K562 (cell line): ENCODE data around the gene GFOD2. TPM values are rescaled to one million over a fixed set of nuclear protein-coding genes. Genes with fewer than 3 reads are reported as not detected.

Experiments
- ARHGAP35 ChIP-seq: fragments of 450-650 bp; IDR thresholded peaks from 2 replicates; pipeline ENCODE4 v1.6.1; 2018; ENCODE audit not compliant: partially characterized antibody
- CC2D1A ChIP-seq: fragments of 450-650 bp; IDR thresholded peaks from 2 replicates; pipeline ENCODE4 v1.6.1; 2017; ENCODE audit warnings: mild to moderate bottlenecking
- FOXJ2 ChIP-seq: fragments of 200-800 bp; sonication (Bioruptor generic); IDR thresholded peaks from 2 replicates; pipeline ENCODE4 v1.6.1; 2016; ENCODE audit warnings: missing genetic modification characterization, missing compliant biosample characterization
- FOXJ3 ChIP-seq: sonication (generic); formaldehyde crosslinking; IDR thresholded peaks from 2 replicates; pipeline ENCODE4 v1.4.0; 2020; ENCODE audit warnings: mild to moderate bottlenecking, missing genetic modification reagents
- FOXP1 ChIP-seq: sonication (generic); formaldehyde crosslinking; IDR thresholded peaks from 2 replicates; pipeline ENCODE4 v1.8.0; 2022; ENCODE audit warnings: mild to moderate bottlenecking, missing genetic modification reagents
- GABPA ChIP-seq: fragments of 200-800 bp; sonication (Bioruptor generic); conservative IDR thresholded peaks from 2 replicates; pipeline ENCODE4 v1.6.1; 2016; ENCODE audit warnings: low read depth, missing genetic modification characterization, missing compliant biosample characterization
- ILF3 ChIP-seq: fragments of 450-650 bp; IDR thresholded peaks from 2 replicates; pipeline ENCODE4 v1.6.1; 2018; ENCODE audit warnings: antibody characterized with exemption, mild to moderate bottlenecking, moderate library complexity, borderline replicate concordance
- ILK ChIP-seq: fragments of 450-650 bp; IDR thresholded peaks from 2 replicates; pipeline ENCODE4 v1.6.1; 2016; ENCODE audit warnings: missing genetic modification characterization, low read depth, mild to moderate bottlenecking, missing compliant biosample characterization, moderate library complexity, borderline replicate concordance
- MCM3 ChIP-seq: fragments of 450-650 bp; IDR thresholded peaks from 2 replicates; pipeline ENCODE4 v1.6.1; 2016
- MCM5 ChIP-seq: fragments of 450-650 bp; IDR thresholded peaks from 2 replicates; pipeline ENCODE4 v1.6.1; 2016; ENCODE audit warnings: low read depth
- MYC ChIP-seq, 2 experiments: fragments of 250-450 bp in 1 of 2; sonication (Bioruptor Pico) in 1 of 2; IDR thresholded peaks; 2 replicates each; pipeline versions ENCODE4 v1.5.1 to v1.6.1; 2012 to 2021; ENCODE audit warnings: low read depth in 2 of 2, borderline replicate concordance in 1 of 2, improper control_type of control experiment in 1 of 2, low read length in 1 of 2, mild to moderate bottlenecking in 1 of 2, moderate library complexity in 1 of 2
- NR2C2 ChIP-seq, 2 experiments: fragments of 200-800 bp in 1 of 2; sonication (Bioruptor generic) in 1 of 2; sonication (generic) in 1 of 2; formaldehyde crosslinking in 1 of 2; IDR thresholded peaks; 2 replicates each; pipeline versions ENCODE4 v1.6.1 to v1.8.0; 2016 to 2022; ENCODE audit warnings: mild to moderate bottlenecking in 1 of 2, missing compliant biosample characterization in 1 of 2, missing genetic modification characterization in 1 of 2, missing genetic modification reagents in 1 of 2
- NUFIP1 ChIP-seq: fragments of 450-650 bp; IDR thresholded peaks from 2 replicates; pipeline ENCODE4 v1.6.1; 2018; ENCODE audit not compliant: partially characterized antibody
- RB1 ChIP-seq: fragments of 450-650 bp; IDR thresholded peaks from 2 replicates; pipeline ENCODE4 v1.6.1; 2017; ENCODE audit warnings: low read depth, mild to moderate bottlenecking
- RBFOX2 ChIP-seq: fragments of 200-400 bp; formaldehyde crosslinking; IDR thresholded peaks from 2 replicates; pipeline ENCODE4 v1.6.1; 2017; ENCODE audit warnings: low read depth, mild to moderate bottlenecking, low read length, moderate library complexity
- SMAD4 ChIP-seq: fragments of 250-450 bp; sonication (Bioruptor Pico); conservative IDR thresholded peaks from 2 replicates; pipeline ENCODE4 v1.8.0; 2021; ENCODE audit warnings: inconsistent platforms, mild to moderate bottlenecking, moderate library complexity
- SP2 ChIP-seq: IDR thresholded peaks from 2 replicates; pipeline ENCODE4 v1.6.1; 2011; ENCODE audit warnings: mild to moderate bottlenecking, low read depth, low read length, moderate library complexity; ENCODE audit not compliant: poor library complexity, severe bottlenecking; ENCODE audit errors: extremely low read depth
- SRSF7 ChIP-seq: fragments of 200-400 bp; formaldehyde crosslinking; optimal IDR thresholded peaks from 2 replicates; pipeline ENCODE3; 2017; ENCODE audit warnings: mild to moderate bottlenecking, low read depth, low read length
- TCF7 ChIP-seq: sonication (generic); IDR thresholded peaks from 2 replicates; pipeline ENCODE4 v1.6.1; 2016; ENCODE audit warnings: antibody characterized with exemption, borderline replicate concordance
- TEAD1 ChIP-seq, 2 experiments: fragments of 450-650 bp in 1 of 2; sonication (generic) in 1 of 2; formaldehyde crosslinking; IDR thresholded peaks; 2 replicates each; pipeline versions ENCODE4 v1.4.0 to v1.8.0; 2020 to 2022; ENCODE audit warnings: mild to moderate bottlenecking in 2 of 2, missing genetic modification reagents in 1 of 2
- WHSC1 ChIP-seq: IDR thresholded peaks from one replicate; pipeline ENCODE4 v1.6.1; 2012; ENCODE audit warnings: low read length, control low read depth, inconsistent platforms
- ZBTB5 ChIP-seq: fragments of 450-650 bp; IDR thresholded peaks from 2 replicates; pipeline ENCODE4 v1.6.1; 2017; ENCODE audit warnings: antibody characterized with exemption
- ZFPM2 ChIP-seq: fragments of 250-450 bp; sonication (Bioruptor Pico); IDR thresholded peaks from 2 replicates; pipeline ENCODE4 v1.5.1; 2022; ENCODE audit warnings: mild to moderate bottlenecking
- ZNF124 ChIP-seq: sonication (generic); formaldehyde crosslinking; IDR thresholded peaks from 2 replicates; pipeline ENCODE4 v1.8.1; 2022; ENCODE audit warnings: missing genetic modification reagents
- ZNF165 ChIP-seq: fragments of 250-450 bp; sonication (Bioruptor Pico); IDR thresholded peaks from 2 replicates; pipeline ENCODE4 v1.4.0; 2020; ENCODE audit warnings: borderline replicate concordance
- ZNF175 ChIP-seq: fragments of 200-800 bp; sonication (Bioruptor generic); IDR thresholded peaks from 2 replicates; pipeline ENCODE4 v1.6.1; 2016; ENCODE audit warnings: low read depth, mild to moderate bottlenecking, missing genetic modification characterization, missing compliant biosample characterization
- ZNF197 ChIP-seq: fragments of 200-800 bp; sonication (Bioruptor generic); IDR thresholded peaks from 2 replicates; pipeline ENCODE4 v1.6.1; 2016; ENCODE audit warnings: low read depth, missing genetic modification characterization, missing compliant biosample characterization
- ZNF263 ChIP-seq: sonication (generic); formaldehyde crosslinking; IDR thresholded peaks from 2 replicates; pipeline ENCODE4 v1.8.0; 2022; ENCODE audit warnings: mild to moderate bottlenecking, missing genetic modification reagents, borderline replicate concordance
- ZNF431 ChIP-seq: sonication (generic); formaldehyde crosslinking; IDR thresholded peaks from 2 replicates; pipeline ENCODE4 v1.8.0; 2022; ENCODE audit warnings: mild to moderate bottlenecking, missing genetic modification reagents
- ZNF79 ChIP-seq: fragments of 250-450 bp; sonication (Bioruptor Pico); IDR thresholded peaks from 2 replicates; pipeline ENCODE4 v1.4.0; 2020; ENCODE audit warnings: low read depth, mild to moderate bottlenecking, moderate library complexity
- polyA plus RNA-seq, 8 experiments: library from polyadenylated mRNA; depleted of rRNA in 4 of 8; stranded (reverse) in 5 of 8; unstranded in 3 of 8; fragments of >200 nt; fragmentation: Nextera tagmentation in 2 of 8; fragmentation: Illumina TruSeq in 1 of 8; extraction: Ambion mirVana in 2 of 8; extraction: Trizol in 1 of 8; gene quantifications; 2 replicates each; pipeline versions ENCODE4 v1.2.1 to v1.2.3, GENCODE V29; 2011 to 2014; ENCODE audit warnings: inconsistent platforms in 1 of 8, missing spikeins in 1 of 8
- total RNA-seq, 7 experiments: library from RNA; depleted of rRNA in 6 of 7; stranded (reverse); fragments of >200 nt in 6 of 7; fragmentation: Illumina TruSeq in 2 of 7; extraction: Trizol in 2 of 7; gene quantifications; 2 replicates each; pipeline versions ENCODE4 v1.2.1 to v1.2.3, GENCODE V29; 2011 to 2021; ENCODE audit warnings: low replicate concordance in 1 of 7

GFOD2 gene
- total and polyA plus RNA-seq, 9 of the 15 experiments (the other 6 are each of a cell fraction or from before 2014, with no cell fraction given): 1.9 to 15.8 (median 11.1) TPM

GRCh38 chr16:67652578-67653127 is 66.5 kb downstream of the GFOD2 start (continued):
- TF ChIP-seq ZNF263 (CRISPR knock-in tag) (no peak), MYC (IDR thresholded peaks at IDR 0.05; ENCODE audit: low read depth, low read length) (no peak), MYC (CRISPR knock-in tag; IDR thresholded peaks at IDR 0.05; ENCODE audit: borderline replicate concordance, low read depth) (no peak), NR2C2 (CRISPR knock-in tag; IDR thresholded peaks at IDR 0.05) (no peak), NR2C2 (tag; IDR thresholded peaks at IDR 0.05) (no peak), TEAD1 (CRISPR knock-in tag; IDR thresholded peaks at IDR 0.05) (peak in 1 of 2 experiments; percentile 18; a peak in 1 of 4 replicates), ZFPM2 (CRISPR knock-in tag) (no peak), ZNF175 (CRISPR knock-in tag) (no peak), ZNF165 (CRISPR knock-in tag) (no peak), SMAD4 (CRISPR knock-in tag) (0 out of 2 replicates have a peak, but pooled peaks have one; percentile 50), MCM3 (no peak), TCF7 (no peak), WHSC1 (no peak), RB1 (no peak), ZNF431 (CRISPR knock-in tag) (0 out of 2 replicates have a peak, but pooled peaks have one; percentile 44), ZNF79 (CRISPR knock-in tag) (no peak), MCM5 (no peak), FOXJ3 (no peak), RBFOX2 (no peak), ILK (tag) (no peak), ZNF197 (peak; percentile 89), FOXP1 (CRISPR knock-in tag) (0 out of 2 replicates have a peak, but pooled peaks have one; percentile 35), ILF3 (no peak), CC2D1A (no peak), NUFIP1 (no peak), ARHGAP35 (no peak), SRSF7 (no peak), FOXJ2 (tag) (no peak), ZBTB5 (no peak), GABPA (tag) (no peak), ZNF124 (CRISPR knock-in tag) (no peak), SP2 (no peak)
